OCI-LY1 (cell line): Measurements from ENCODE around the gene PCDH19.

Source experiments
- CTCF ChIP-seq: fragments of 200-600 bp; sonication (generic), shearing (Covaris generic); IDR thresholded peaks from 2 replicates; pipeline ENCODE4 v1.5.1; 2017; ENCODE audit warnings: mild to moderate bottlenecking, antibody characterized with exemption, low read length, moderate library complexity, mixed read lengths
- EZH2 ChIP-seq: fragments of 200-600 bp; sonication (generic), shearing (Covaris generic); IDR thresholded peaks from 2 replicates; pipeline ENCODE4 v1.8.0; 2017; ENCODE audit warnings: borderline replicate concordance, mixed run types, mild to moderate bottlenecking, antibody characterized with exemption, low read length, moderate library complexity, mixed read lengths

- TF ChIP-seq CTCF (no peak), EZH2 (no peak)
Observed at GRCh38 chrX:100296183-100296753, 113.8 kb downstream of the PCDH19 start.
